ENCODE measurements around the gene HTD2.
"Not testable (repeated sequence)": the region's sequence is repeated elsewhere in the genome, so short reads cannot be mapped to it uniquely, and the experiment has no call there.

Gene HTD2

DNA sequence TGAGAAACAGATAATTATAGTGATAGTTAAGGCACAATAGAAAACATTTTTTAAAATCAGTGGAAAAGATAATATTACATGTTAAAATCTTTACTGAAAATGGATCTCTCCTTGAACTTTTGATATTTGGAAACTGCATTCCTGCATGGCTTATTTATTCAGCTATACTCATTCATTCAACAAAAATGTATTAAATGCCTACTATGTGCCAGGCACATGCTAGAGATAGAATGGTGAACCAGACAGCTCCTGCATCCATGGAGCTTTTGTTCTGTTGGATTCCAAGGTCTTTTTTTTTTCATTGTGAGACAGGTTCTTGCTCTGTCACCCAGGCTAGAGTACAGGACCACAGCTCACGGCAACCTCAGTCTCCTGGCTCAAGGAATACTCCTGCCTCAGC, 30.9 kb downstream of the HTD2 start:
- H3K4me3 ChIP-seq (replicated peaks in 1 of 2; ENCODE audit: low read depth in 2 of 2, low read length in 2 of 2) = no peak overlapping the region
- DNase-seq (ENCODE audit: low read depth in 2 of 2) = no peak
- TF ChIP-seq, protein P1, sequence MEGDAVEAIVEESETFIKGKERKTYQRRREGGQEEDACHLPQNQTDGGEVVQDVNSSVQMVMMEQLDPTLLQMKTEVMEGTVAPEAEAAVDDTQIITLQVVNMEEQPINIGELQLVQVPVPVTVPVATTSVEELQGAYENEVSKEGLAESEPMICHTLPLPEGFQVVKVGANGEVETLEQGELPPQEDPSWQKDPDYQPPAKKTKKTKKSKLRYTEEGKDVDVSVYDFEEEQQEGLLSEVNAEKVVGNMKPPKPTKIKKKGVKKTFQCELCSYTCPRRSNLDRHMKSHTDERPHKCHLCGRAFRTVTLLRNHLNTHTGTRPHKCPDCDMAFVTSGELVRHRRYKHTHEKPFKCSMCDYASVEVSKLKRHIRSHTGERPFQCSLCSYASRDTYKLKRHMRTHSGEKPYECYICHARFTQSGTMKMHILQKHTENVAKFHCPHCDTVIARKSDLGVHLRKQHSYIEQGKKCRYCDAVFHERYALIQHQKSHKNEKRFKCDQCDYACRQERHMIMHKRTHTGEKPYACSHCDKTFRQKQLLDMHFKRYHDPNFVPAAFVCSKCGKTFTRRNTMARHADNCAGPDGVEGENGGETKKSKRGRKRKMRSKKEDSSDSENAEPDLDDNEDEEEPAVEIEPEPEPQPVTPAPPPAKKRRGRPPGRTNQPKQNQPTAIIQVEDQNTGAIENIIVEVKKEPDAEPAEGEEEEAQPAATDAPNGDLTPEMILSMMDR (IDR thresholded peaks at IDR 0.05; ENCODE audit: low read depth, low read length) = no peak

DNA sequence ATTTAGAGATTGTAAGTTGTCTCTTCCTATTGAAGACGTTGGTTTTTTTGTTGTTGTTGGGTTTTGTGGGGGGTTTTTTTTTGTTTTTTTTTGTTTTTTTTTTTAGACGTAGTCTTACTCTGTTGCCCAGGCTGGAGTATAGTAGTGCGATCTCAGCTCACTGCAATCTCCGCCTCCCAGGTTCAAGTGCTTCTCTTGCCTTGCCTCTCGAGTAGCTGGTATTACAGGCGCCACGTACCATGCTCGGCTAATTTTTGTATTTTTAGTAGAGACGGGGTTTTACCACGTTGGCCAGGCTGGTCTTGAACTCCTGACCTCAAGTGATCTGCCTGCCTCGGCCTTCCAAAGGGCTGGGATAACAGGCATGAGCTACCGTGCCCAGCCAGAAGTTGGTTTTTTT, 32.8 kb downstream of the HTD2 start:
- not testable (repeated sequence) for H3K4me3 ChIP-seq (replicated peaks in 1 of 2; ENCODE audit: low read depth in 2 of 2, low read length in 2 of 2); DNase-seq (ENCODE audit: low read depth in 2 of 2)

DNA sequence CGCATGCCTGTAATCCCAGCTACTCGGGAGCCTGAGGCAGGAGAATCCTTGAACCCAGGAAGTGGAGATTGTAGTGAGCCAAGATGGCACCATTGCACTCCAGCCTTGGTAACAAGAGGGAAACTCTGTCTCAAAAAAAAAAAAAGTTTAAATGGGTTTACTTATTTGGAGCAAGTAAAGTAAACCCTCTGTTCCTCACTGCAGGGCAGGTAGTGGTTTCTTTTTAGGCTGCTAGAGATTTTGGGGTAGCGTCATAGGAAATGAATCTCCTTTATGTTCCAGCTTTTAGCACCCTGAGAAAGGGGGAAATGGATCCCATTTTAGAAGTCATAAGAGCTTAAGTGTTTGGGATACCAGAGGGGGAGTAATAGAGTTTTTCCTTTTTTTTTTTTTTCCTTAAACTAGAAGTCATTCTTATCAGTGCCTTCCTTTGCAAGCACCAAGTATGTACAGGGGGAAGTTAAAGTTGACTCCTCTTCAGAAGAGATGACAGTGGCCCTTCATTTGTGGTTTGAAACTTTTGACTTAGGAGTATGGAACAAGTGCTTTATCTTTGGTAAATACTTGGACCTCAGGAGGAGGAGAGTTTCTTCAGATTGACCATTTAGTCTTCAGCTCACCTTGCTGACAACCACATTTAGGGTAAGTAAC, 34.4 kb downstream of the HTD2 start:
- no peak overlapping the region for H3K4me3 ChIP-seq (replicated peaks in 1 of 2; ENCODE audit: low read depth in 2 of 2, low read length in 2 of 2)
- TF ChIP-seq, protein P1 (IDR thresholded peaks at IDR 0.05; ENCODE audit: low read depth, low read length) = no peak
- no peak for DNase-seq (ENCODE audit: low read depth in 2 of 2)

DNA sequence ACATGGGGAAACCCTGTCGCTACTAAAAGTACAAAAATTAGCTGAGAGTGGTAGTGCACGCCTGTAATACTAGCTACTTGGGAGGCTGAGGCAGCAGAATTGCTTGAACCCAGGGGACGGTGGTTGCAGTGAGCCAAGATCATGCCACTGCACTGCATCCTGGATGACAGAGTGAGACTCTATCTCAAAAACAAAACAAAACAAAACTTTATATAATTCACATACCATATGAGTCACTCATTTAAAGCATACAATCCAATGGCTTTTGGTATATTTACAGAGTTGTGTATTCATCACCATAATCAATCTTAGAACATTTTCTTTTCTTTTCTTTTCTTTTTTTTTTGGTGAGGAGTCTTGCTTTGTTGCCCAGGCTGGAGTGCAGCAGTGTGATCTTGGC, 35.1 kb downstream of the HTD2 start:
- TF ChIP-seq, protein P1 (IDR thresholded peaks at IDR 0.05; ENCODE audit: low read depth, low read length) = no peak
- H3K4me3 ChIP-seq (replicated peaks in 1 of 2; ENCODE audit: low read depth in 2 of 2, low read length in 2 of 2) = no peak overlapping the region
- DNase-seq (ENCODE audit: low read depth in 2 of 2) = peak in 1 of 2 donors; percentile 55

DNA sequence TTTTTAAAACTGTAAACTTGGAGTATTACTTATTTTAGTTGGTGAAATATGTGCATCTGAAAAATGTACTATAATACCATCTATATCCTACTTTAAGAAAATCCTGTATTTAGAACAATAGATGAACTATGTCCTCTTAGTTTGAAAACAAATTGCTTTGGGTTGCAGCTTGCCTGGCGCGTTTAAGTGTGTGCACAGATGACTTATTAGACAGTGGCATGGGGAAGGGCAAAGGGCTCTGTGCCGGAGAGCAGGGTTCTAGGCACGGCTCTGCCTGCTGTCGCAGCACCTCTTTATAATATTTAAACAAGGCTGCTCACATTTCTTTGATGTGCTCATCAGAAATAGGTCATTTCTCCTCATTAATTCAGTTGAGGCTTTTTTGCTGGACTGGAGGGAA, 36.4 kb downstream of the HTD2 start:
- no peak overlapping the region for H3K4me3 ChIP-seq (replicated peaks in 1 of 2; ENCODE audit: low read depth in 2 of 2, low read length in 2 of 2)
- TF ChIP-seq, protein P1 (IDR thresholded peaks at IDR 0.05; ENCODE audit: low read depth, low read length) = no peak
- DNase-seq (ENCODE audit: low read depth in 2 of 2) = no peak

DNA sequence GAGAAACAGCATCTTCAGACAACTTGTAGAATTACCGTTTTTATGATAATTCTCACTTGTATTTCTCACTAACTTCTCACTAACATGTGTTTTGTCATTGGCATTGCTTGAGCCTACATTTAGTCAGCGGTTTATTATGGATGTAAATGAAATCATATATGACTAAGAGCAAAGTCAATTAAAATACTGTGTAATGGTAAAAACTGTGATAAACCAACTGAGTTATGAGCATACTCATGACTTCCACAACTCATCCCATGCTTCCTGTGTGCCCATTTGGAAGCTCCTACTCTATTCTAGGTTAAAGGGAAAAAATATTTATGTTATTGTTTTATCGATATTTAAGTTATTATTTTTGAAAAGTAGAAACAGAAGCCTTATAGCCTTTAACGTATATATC, 39.1 kb downstream of the HTD2 start:
- no peak for DNase-seq (ENCODE audit: low read depth in 2 of 2)
- H3K4me3 ChIP-seq (replicated peaks in 1 of 2; ENCODE audit: low read depth in 2 of 2, low read length in 2 of 2) = no peak overlapping the region
- TF ChIP-seq, protein P1 (IDR thresholded peaks at IDR 0.05; ENCODE audit: low read depth, low read length) = no peak

DNA sequence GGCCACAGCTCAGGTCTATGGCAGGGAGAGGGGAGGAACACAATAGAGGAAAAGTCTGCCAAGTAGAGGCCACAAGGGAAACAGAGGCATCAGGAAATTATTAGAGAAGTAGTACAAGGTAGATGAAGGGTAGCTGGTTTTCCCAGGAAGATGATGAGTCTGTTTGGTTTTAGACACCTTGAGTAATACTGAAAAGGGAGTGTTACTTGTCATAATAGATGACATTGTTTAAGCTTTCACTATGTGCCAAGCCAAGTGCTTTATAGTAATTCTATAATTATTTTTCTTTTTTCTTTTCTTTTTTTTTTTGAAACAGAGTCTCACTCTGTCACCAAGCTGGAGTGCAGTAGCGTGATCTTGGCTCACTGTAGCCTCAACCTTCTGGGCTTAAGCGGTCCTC, 40.0 kb downstream of the HTD2 start:
- no peak overlapping the region for H3K4me3 ChIP-seq (replicated peaks in 1 of 2; ENCODE audit: low read depth in 2 of 2, low read length in 2 of 2)
- TF ChIP-seq, protein P1 (IDR thresholded peaks at IDR 0.05; ENCODE audit: low read depth, low read length) = no peak
- no peak for DNase-seq (ENCODE audit: low read depth in 2 of 2)

All from cardiac fibroblast (primary cell).